ENCODE data around the gene UBA5.

Gene UBA5

GRCh38 chr3:132679911-132680310, 19.8 kb downstream of the UBA5 start:
- no peaks in the 10 kb centered on the region for H3K27me3 ChIP-seq (replicated peaks; ENCODE audit: control insufficient read depth, insufficient read depth, low read length)
- H3K4me1 ChIP-seq (ENCODE audit: control insufficient read depth, insufficient read depth, low read length), result peaks cover 6% of the 10 kb centered on the region
- H3K4me3 ChIP-seq (ENCODE audit: low read length), result no peak overlapping the region
- H3K9ac ChIP-seq (ENCODE audit: low read length), result no peak overlapping the region
- no peak for DNase-seq (ENCODE audit: low read depth)
- H3K36me3 ChIP-seq (ENCODE audit: control insufficient read depth, insufficient read depth, low read length, severe bottlenecking), result peaks cover 83% of the 10 kb centered on the region
- no peaks in the 10 kb centered on the region for H3K9me3 ChIP-seq (ENCODE audit: control insufficient read depth, low read length)

- DNase-seq (ENCODE audit: low read depth), result no peak
- H3K9me3 ChIP-seq (ENCODE audit: control insufficient read depth, low read length), result no peaks in the 10 kb centered on the region
- no peaks in the 10 kb centered on the region for H3K27me3 ChIP-seq (replicated peaks; ENCODE audit: control insufficient read depth, insufficient read depth, low read length)
- no peak overlapping the region for H3K4me3 ChIP-seq (ENCODE audit: low read length)
- H3K36me3 ChIP-seq (ENCODE audit: control insufficient read depth, insufficient read depth, low read length, severe bottlenecking), result peaks cover 80% of the 10 kb centered on the region
- H3K4me1 ChIP-seq (ENCODE audit: control insufficient read depth, insufficient read depth, low read length), result peaks cover 6% of the 10 kb centered on the region
- no peak overlapping the region for H3K9ac ChIP-seq (ENCODE audit: low read length)
Observed at GRCh38 chr3:132681421-132681820, 21.3 kb downstream of the UBA5 start.

GRCh38 chr3:132682201-132682600, 22.1 kb downstream of the UBA5 start:
- Histone ChIP-seq H3K9me3 (ENCODE audit: control insufficient read depth, low read length) (no peaks in the 10 kb centered on the region), H3K9ac (ENCODE audit: low read length) (no peak overlapping the region), H3K4me3 (ENCODE audit: low read length) (no peak overlapping the region), H3K27me3 (replicated peaks; ENCODE audit: control insufficient read depth, insufficient read depth, low read length) (no peaks in the 10 kb centered on the region), H3K36me3 (ENCODE audit: control insufficient read depth, insufficient read depth, low read length, severe bottlenecking) (peaks cover 78% of the 10 kb centered on the region), H3K4me1 (ENCODE audit: control insufficient read depth, insufficient read depth, low read length) (peaks cover 6% of the 10 kb centered on the region)
- DNase-seq (ENCODE audit: low read depth), result peak; percentile 50

DNA sequence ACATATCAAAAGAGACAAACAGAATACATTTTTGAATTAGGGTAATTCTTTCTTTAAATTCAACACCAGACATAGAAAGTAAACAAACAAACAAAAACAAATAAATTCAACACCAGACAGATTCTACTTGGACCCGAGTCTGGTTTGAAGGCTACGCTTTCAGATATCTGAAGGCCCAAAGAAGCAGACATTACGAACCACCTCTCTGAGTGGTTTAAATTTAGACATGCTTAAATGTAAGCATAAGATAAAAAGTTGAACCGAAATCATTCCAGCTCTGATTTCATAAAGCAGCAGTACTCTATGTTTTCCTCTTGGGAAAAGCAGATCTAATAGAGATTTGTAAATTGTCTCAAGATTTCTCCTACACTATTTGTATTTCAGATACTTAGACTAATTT, 29.9 kb downstream of the UBA5 start:
- H3K4me3 ChIP-seq (ENCODE audit: low read length), result no peak overlapping the region
- no peak for DNase-seq (ENCODE audit: low read depth)
- no peaks in the 10 kb centered on the region for H3K9me3 ChIP-seq (ENCODE audit: control insufficient read depth, low read length)
- no peak overlapping the region for H3K9ac ChIP-seq (ENCODE audit: low read length)
- H3K27me3 ChIP-seq (replicated peaks; ENCODE audit: control insufficient read depth, insufficient read depth, low read length), result no peaks in the 10 kb centered on the region
- no peaks in the 10 kb centered on the region for H3K4me1 ChIP-seq (ENCODE audit: control insufficient read depth, insufficient read depth, low read length)
- peaks cover 94% of the 10 kb centered on the region for H3K36me3 ChIP-seq (ENCODE audit: control insufficient read depth, insufficient read depth, low read length, severe bottlenecking)

DNA sequence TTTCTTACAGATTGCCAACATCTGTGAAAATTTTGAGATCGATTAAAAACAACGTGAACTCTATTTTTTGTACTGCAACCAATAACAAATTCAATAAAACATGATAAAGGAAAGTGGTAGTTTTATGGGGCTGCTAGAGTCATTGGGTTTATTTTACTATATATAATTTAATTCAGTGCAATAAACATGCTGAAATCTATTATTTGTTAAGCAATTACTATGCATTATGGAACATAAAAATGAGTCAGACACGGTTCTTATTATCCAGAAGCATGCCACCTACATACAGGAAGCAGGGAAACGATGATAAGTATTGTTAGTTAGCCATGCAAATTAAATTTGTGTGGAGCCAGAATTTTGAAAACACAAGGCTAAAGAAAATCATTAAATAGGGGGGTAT, 34.9 kb downstream of the UBA5 start:
- H3K27me3 ChIP-seq (replicated peaks; ENCODE audit: control insufficient read depth, insufficient read depth, low read length), result no peaks in the 10 kb centered on the region
- H3K36me3 ChIP-seq (ENCODE audit: control insufficient read depth, insufficient read depth, low read length, severe bottlenecking), result peaks cover 95% of the 10 kb centered on the region
- no peaks in the 10 kb centered on the region for H3K4me1 ChIP-seq (ENCODE audit: control insufficient read depth, insufficient read depth, low read length)
- no peak overlapping the region for H3K4me3 ChIP-seq (ENCODE audit: low read length)
- H3K9me3 ChIP-seq (ENCODE audit: control insufficient read depth, low read length), result no peaks in the 10 kb centered on the region
- no peak overlapping the region for H3K9ac ChIP-seq (ENCODE audit: low read length)
- no peak for DNase-seq (ENCODE audit: low read depth)

DNA sequence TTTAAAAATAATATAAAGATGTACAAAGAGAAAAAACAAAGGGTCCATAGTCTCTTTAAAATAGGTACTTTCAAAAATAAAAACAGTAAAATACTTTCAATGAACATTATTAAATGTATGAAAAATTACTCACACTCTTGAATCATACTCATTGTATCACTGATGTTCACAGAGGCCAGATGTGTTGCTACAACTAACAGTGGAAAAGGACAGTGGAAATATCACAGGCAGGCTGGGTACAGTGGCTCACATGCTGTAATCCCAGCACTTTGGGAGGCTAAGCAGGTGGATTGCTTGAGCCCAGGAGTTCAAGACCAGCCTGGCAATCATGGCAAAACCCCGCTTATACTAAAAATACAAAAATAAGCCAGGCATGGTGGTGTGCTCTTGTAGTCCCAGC, 35.3 kb downstream of the UBA5 start:
- H3K27me3 ChIP-seq (replicated peaks; ENCODE audit: control insufficient read depth, insufficient read depth, low read length), result no peaks in the 10 kb centered on the region
- no peaks in the 10 kb centered on the region for H3K4me1 ChIP-seq (ENCODE audit: control insufficient read depth, insufficient read depth, low read length)
- no peak overlapping the region for H3K9ac ChIP-seq (ENCODE audit: low read length)
- H3K36me3 ChIP-seq (ENCODE audit: control insufficient read depth, insufficient read depth, low read length, severe bottlenecking), result peaks cover 95% of the 10 kb centered on the region
- DNase-seq (ENCODE audit: low read depth), result no peak
- no peak overlapping the region for H3K4me3 ChIP-seq (ENCODE audit: low read length)
- H3K9me3 ChIP-seq (ENCODE audit: control insufficient read depth, low read length), result no peaks in the 10 kb centered on the region

- DNase-seq (ENCODE audit: low read depth), result no peak
Observed at GRCh38 chr3:132703733-132704132, 43.6 kb downstream of the UBA5 start.

GRCh38 chr3:132709761-132710160, 49.6 kb downstream of the UBA5 start:
- Histone ChIP-seq H3K27me3 (replicated peaks; ENCODE audit: control insufficient read depth, insufficient read depth, low read length) (no peaks in the 10 kb centered on the region), H3K36me3 (ENCODE audit: control insufficient read depth, insufficient read depth, low read length, severe bottlenecking) (peaks cover 77% of the 10 kb centered on the region), H3K4me3 (ENCODE audit: low read length) (no peak overlapping the region), H3K9ac (ENCODE audit: low read length) (no peak overlapping the region), H3K4me1 (ENCODE audit: control insufficient read depth, insufficient read depth, low read length) (peaks cover 4% of the 10 kb centered on the region), H3K9me3 (ENCODE audit: control insufficient read depth, low read length) (no peaks in the 10 kb centered on the region)
- DNase-seq (ENCODE audit: low read depth), result no peak

More at GRCh38 chr3:132703733-132704132, 43.6 kb downstream of the UBA5 start:
- no peak overlapping the region for H3K4me3 ChIP-seq (ENCODE audit: low read length)
- no peak overlapping the region for H3K9ac ChIP-seq (ENCODE audit: low read length)
- H3K36me3 ChIP-seq (ENCODE audit: control insufficient read depth, insufficient read depth, low read length, severe bottlenecking), result peaks cover 91% of the 10 kb centered on the region
- H3K27me3 ChIP-seq (replicated peaks; ENCODE audit: control insufficient read depth, insufficient read depth, low read length), result no peaks in the 10 kb centered on the region
- no peaks in the 10 kb centered on the region for H3K4me1 ChIP-seq (ENCODE audit: control insufficient read depth, insufficient read depth, low read length)
- H3K9me3 ChIP-seq (ENCODE audit: control insufficient read depth, low read length), result no peaks in the 10 kb centered on the region

DNA sequence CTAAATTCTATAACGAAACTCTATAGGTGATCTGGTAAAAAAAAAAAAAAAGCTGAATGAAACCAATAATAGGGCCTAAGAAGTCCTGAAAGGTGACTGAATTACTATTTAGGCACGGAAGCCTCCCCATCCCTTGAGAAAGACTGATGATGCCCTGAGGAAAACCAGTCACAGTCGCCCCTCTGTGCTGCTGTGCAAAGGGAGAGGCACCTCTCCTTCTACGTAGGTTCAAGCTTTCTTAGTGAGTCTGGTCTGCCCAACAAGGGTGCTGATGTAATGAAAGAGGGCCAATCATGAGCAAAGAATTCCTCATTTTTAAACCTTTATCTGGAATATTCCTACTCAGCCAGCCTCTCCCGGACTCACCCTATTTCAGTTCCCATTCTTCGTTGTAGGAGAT, 50.2 kb downstream of the UBA5 start:
- no peak for DNase-seq (ENCODE audit: low read depth)
- no peaks in the 10 kb centered on the region for H3K27me3 ChIP-seq (replicated peaks; ENCODE audit: control insufficient read depth, insufficient read depth, low read length)
- H3K9ac ChIP-seq (ENCODE audit: low read length), result no peak overlapping the region
- peaks cover 4% of the 10 kb centered on the region for H3K4me1 ChIP-seq (ENCODE audit: control insufficient read depth, insufficient read depth, low read length)
- no peak overlapping the region for H3K4me3 ChIP-seq (ENCODE audit: low read length)
- peaks cover 74% of the 10 kb centered on the region for H3K36me3 ChIP-seq (ENCODE audit: control insufficient read depth, insufficient read depth, low read length, severe bottlenecking)
- H3K9me3 ChIP-seq (ENCODE audit: control insufficient read depth, low read length), result no peaks in the 10 kb centered on the region

DNA sequence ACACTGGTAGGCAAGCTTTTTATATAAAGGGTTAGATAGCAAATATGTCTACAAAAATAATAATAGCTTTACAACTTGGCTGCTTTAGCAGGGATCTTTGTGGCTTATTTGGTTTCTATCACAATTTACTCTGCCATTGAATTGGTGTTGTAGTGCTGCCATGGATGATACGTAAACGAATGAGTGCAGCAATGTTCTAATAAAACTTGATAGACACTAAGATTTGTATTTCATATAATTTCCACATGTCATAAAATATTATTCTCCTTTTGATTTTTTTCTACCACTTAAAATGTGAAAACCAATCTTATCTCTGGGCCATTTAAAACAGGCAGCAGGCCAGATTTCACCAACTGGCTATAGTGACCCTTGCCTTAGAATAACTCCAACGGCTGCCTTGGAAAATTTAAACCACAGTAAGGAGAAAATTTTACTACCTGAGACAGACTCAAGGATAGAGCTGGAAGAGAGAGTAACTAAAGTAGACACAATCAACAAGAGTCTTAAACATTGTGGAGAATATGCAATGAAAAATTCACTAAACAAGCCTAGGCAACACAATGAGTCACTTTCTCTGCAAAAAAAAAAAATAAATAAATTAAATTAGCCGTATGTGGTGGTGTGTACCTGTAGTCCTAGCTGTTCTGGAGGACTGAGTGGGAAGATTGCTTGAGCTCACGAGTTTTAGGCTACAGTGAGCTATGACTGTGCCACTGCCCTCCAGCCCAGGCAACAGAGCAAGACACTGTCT, 54.0 kb downstream of the UBA5 start:
- DNase-seq (ENCODE audit: low read depth), result no peak
- Histone ChIP-seq H3K36me3 (ENCODE audit: control insufficient read depth, insufficient read depth, low read length, severe bottlenecking) (peaks cover 67% of the 10 kb centered on the region), H3K4me3 (ENCODE audit: low read length) (no peak overlapping the region), H3K9ac (ENCODE audit: low read length) (no peak overlapping the region), H3K9me3 (ENCODE audit: control insufficient read depth, low read length) (no peaks in the 10 kb centered on the region), H3K4me1 (ENCODE audit: control insufficient read depth, insufficient read depth, low read length) (peaks cover 4% of the 10 kb centered on the region), H3K27me3 (replicated peaks; ENCODE audit: control insufficient read depth, insufficient read depth, low read length) (no peaks in the 10 kb centered on the region)

DNA sequence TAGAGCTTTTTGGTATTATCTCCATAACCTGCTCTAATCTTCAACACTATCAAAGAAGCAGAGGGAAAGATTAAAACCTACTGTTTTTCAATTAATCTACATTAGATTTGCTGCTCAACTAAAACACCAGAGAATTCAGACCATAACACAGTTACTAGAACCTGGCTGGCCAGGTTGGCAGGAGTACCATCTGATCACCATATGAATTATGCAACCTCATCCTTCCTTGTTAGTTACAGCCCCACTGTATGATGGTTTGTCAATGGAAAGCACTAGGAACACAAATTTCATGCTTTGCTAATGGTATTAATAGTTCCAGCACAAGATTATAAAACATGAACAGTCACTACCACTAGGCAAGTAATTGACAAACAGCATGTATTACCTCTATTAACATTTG, 56.2 kb downstream of the UBA5 start:
- H3K4me3 ChIP-seq (ENCODE audit: low read length), result no peak overlapping the region
- H3K9ac ChIP-seq (ENCODE audit: low read length), result no peak overlapping the region
- H3K4me1 ChIP-seq (ENCODE audit: control insufficient read depth, insufficient read depth, low read length), result peaks cover 23% of the 10 kb centered on the region
- DNase-seq (ENCODE audit: low read depth), result no peak
- no peaks in the 10 kb centered on the region for H3K9me3 ChIP-seq (ENCODE audit: control insufficient read depth, low read length)
- peaks cover 48% of the 10 kb centered on the region for H3K36me3 ChIP-seq (ENCODE audit: control insufficient read depth, insufficient read depth, low read length, severe bottlenecking)
- H3K27me3 ChIP-seq (replicated peaks; ENCODE audit: control insufficient read depth, insufficient read depth, low read length), result no peaks in the 10 kb centered on the region

DNA sequence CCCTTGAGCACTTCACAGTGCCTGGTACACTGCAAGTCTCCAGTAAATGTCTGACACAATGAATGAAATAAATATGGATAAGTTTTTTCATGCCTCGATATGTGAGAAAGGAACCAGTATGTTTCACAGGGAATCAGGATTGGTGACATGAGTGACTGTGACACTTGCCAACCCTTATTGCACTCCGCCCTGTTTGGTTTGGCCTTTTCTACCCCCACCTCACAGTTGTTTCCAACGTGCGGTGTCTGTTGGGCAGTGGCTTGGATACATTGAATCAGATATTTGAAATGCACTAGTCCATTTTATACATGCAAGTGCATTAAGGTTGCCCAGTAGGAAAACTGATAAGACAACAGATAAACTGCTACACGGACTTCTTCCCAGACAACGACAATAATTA, 60.1 kb downstream of the UBA5 start:
- Histone ChIP-seq H3K36me3 (ENCODE audit: control insufficient read depth, insufficient read depth, low read length, severe bottlenecking) (peaks cover 23% of the 10 kb centered on the region), H3K4me3 (ENCODE audit: low read length) (peak overlapping the region; percentile 93), H3K9me3 (ENCODE audit: control insufficient read depth, low read length) (no peaks in the 10 kb centered on the region), H3K4me1 (ENCODE audit: control insufficient read depth, insufficient read depth, low read length) (peaks cover 29% of the 10 kb centered on the region), H3K27me3 (replicated peaks; ENCODE audit: control insufficient read depth, insufficient read depth, low read length) (no peaks in the 10 kb centered on the region), H3K9ac (ENCODE audit: low read length) (peak overlapping the region; percentile 29)
- no peak for DNase-seq (ENCODE audit: low read depth)

Measured in adipocyte (in vitro differentiated cells).